Fibroblast of lung (primary cell): ENCODE results near the gene MPDU1.

Source experiments
- EZH2 ChIP-seq: IDR thresholded peaks from 2 replicates; pipeline ENCODE4 v1.5.1; 2012; ENCODE audit warnings: low read length, control low read depth, mild to moderate bottlenecking; ENCODE audit errors: missing control alignments
- TF ChIP-seq, protein P1 (sequence below), 2 donors: IDR thresholded peaks in 1 of 2; conservative IDR thresholded peaks in 1 of 2; 1 replicate in 1 of 2; 2 replicates in 1 of 2; pipeline ENCODE4 v1.5.1; 2011 to 2012; ENCODE audit warnings: low read length in 2 of 2, control low read depth in 1 of 2, inconsistent platforms in 1 of 2, low read depth in 1 of 2, mild to moderate bottlenecking in 1 of 2

DNA sequence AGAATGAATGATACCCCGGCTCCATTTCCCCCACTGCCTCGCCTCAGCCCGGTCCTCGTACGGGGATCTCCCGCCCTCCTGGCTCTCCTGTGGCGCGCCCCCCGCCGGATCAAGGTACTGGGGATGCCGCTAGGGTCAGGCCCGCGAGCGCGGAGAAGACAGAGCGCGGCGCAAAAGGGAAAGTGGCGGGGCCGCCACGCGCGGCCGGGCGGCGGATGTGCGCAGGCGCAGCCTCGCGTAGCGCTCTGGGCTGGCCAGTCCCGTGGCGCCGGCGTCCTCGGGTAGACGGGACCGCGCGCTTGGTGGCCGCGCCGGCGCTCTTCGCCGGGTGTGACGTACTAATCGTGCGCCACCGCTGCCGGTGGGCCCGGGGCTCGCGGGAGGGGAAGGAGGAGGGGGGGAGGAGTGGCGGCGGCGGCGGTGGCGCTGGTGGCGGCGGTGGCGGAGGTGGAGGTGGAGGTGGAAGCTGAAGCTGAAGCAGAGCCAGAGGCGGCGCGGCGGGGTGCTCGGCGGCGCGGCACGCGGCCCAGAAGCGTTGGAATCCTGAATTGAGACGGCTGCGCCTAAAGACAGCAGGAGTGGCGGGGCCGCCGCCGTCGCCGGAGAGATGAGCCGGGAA is 22.0 kb upstream of the MPDU1 start, which contains the start of gene SENP3:
- TF ChIP-seq, protein P1, sequence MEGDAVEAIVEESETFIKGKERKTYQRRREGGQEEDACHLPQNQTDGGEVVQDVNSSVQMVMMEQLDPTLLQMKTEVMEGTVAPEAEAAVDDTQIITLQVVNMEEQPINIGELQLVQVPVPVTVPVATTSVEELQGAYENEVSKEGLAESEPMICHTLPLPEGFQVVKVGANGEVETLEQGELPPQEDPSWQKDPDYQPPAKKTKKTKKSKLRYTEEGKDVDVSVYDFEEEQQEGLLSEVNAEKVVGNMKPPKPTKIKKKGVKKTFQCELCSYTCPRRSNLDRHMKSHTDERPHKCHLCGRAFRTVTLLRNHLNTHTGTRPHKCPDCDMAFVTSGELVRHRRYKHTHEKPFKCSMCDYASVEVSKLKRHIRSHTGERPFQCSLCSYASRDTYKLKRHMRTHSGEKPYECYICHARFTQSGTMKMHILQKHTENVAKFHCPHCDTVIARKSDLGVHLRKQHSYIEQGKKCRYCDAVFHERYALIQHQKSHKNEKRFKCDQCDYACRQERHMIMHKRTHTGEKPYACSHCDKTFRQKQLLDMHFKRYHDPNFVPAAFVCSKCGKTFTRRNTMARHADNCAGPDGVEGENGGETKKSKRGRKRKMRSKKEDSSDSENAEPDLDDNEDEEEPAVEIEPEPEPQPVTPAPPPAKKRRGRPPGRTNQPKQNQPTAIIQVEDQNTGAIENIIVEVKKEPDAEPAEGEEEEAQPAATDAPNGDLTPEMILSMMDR (conservative IDR thresholded peaks at IDR 0.05 in 1 of 2, IDR thresholded peaks at IDR 0.05 in 1 of 2; ENCODE audit: low read depth in 1 of 2, low read length in 2 of 2) = no peak
- TF ChIP-seq EZH2 = no peak
